ENCODE results near the gene IGSF10. TPM values are rescaled to one million over a fixed set of nuclear protein-coding genes. Genes with fewer than 3 reads are reported as not detected.

The IGSF10 gene
- total and polyA plus RNA-seq, 2 of the 8 experiments (the other 6 are each of a cell fraction or from before 2014, with no cell fraction given), result 0.59 to 0.95 TPM

- TF ChIP-seq NRF1 (IDR thresholded peaks at IDR 0.05; ENCODE audit: low read depth, low read length), result no peak
- TF ChIP-seq NANOG (IDR thresholded peaks at IDR 0.05; ENCODE audit: insufficient read depth, low read depth, low read length, poor library complexity, severe bottlenecking), result no peak
Measured at GRCh38 chr3:151468284-151468917, 7.5 kb upstream of the IGSF10 start (continued).
